K562 (cell line): ENCODE results near the gene FPR1. TPM values are rescaled to one million over a fixed set of nuclear protein-coding genes. Genes with fewer than 3 reads are reported as not detected.

Source experiments
- CBFA2T3 ChIP-seq: fragments of 450-650 bp; IDR thresholded peaks from 2 replicates; pipeline ENCODE4 v1.6.1; 2017
- CCNT2 ChIP-seq: IDR thresholded peaks from 2 replicates; pipeline ENCODE4 v1.6.1; 2011; ENCODE audit warnings: borderline replicate concordance, low read depth, mild to moderate bottlenecking, moderate library complexity, mixed read lengths, low read length; ENCODE audit not compliant: insufficient read length; ENCODE audit errors: extremely low read depth
- ESRRB ChIP-seq: fragments of 250-450 bp; sonication (Bioruptor Pico); IDR thresholded peaks from 2 replicates; pipeline ENCODE4 v1.5.0; 2020; ENCODE audit warnings: mild to moderate bottlenecking, moderate library complexity, borderline replicate concordance
- ETV1 ChIP-seq: fragments of 450-650 bp; conservative IDR thresholded peaks from 2 replicates; pipeline ENCODE4 v1.6.1; 2016; ENCODE audit warnings: missing genetic modification characterization, control low read depth, low read depth, missing compliant biosample characterization
- ETV6 ChIP-seq, 3 experiments: fragments of 150-350 bp in 1 of 3; sonication (generic) in 1 of 3; formaldehyde crosslinking in 1 of 3; IDR thresholded peaks; 2 replicates each; pipeline versions ENCODE4 v1.6.1 to v1.8.0; 2014 to 2022; ENCODE audit warnings: borderline replicate concordance in 2 of 3, low read depth in 2 of 3, antibody characterized with exemption in 1 of 3, low read length in 1 of 3, mild to moderate bottlenecking in 1 of 3, missing genetic modification reagents in 1 of 3
- FOXA1 ChIP-seq: fragments of 450-650 bp; IDR thresholded peaks from 2 replicates; pipeline ENCODE4 v1.6.1; 2016; ENCODE audit warnings: mild to moderate bottlenecking, borderline replicate concordance
- ILF3 ChIP-seq: fragments of 450-650 bp; IDR thresholded peaks from 2 replicates; pipeline ENCODE4 v1.6.1; 2018; ENCODE audit warnings: antibody characterized with exemption, mild to moderate bottlenecking, moderate library complexity, borderline replicate concordance
- LARP7 ChIP-seq: fragments of 450-650 bp; IDR thresholded peaks from 2 replicates; pipeline ENCODE4 v1.6.1; 2016
- LCOR ChIP-seq: sonication (generic); formaldehyde crosslinking; IDR thresholded peaks from 2 replicates; pipeline ENCODE4 v1.8.0; 2022; ENCODE audit warnings: mild to moderate bottlenecking, missing genetic modification reagents
- NR3C1 ChIP-seq: sonication (generic); formaldehyde crosslinking; IDR thresholded peaks from 2 replicates; pipeline ENCODE4 v1.8.1; 2022; ENCODE audit warnings: missing genetic modification reagents
- NR4A1 ChIP-seq, 2 experiments: fragments of 250-450 bp in 1 of 2; fragments of 450-650 bp in 1 of 2; sonication (Bioruptor Pico) in 1 of 2; IDR thresholded peaks; 2 replicates each; pipeline versions ENCODE4 v1.4.0 to v1.6.1; 2016 to 2020; ENCODE audit warnings: mild to moderate bottlenecking in 2 of 2, missing compliant biosample characterization in 1 of 2, missing genetic modification characterization in 1 of 2, moderate library complexity in 1 of 2
- PCBP1 ChIP-seq: fragments of 200-400 bp; formaldehyde crosslinking; IDR thresholded peaks from 2 replicates; pipeline ENCODE4 v1.6.1; 2018; ENCODE audit warnings: mild to moderate bottlenecking, low read depth, low read length; ENCODE audit not compliant: poor library complexity, severe bottlenecking
- PHF21A ChIP-seq: fragments of 450-650 bp; IDR thresholded peaks from 2 replicates; pipeline ENCODE4 v1.6.1; 2017; ENCODE audit warnings: low read depth, borderline replicate concordance
- PHF8 ChIP-seq: fragments of 200-600 bp; sonication (generic); IDR thresholded peaks from 2 replicates; pipeline ENCODE4 v1.6.1; 2012; ENCODE audit warnings: mixed run types, mild to moderate bottlenecking, inconsistent platforms, low read length, moderate library complexity, borderline replicate concordance
- ZNF12 ChIP-seq: sonication (generic); formaldehyde crosslinking; IDR thresholded peaks from 2 replicates; pipeline ENCODE4 v1.4.0; 2020; ENCODE audit warnings: mild to moderate bottlenecking, missing genetic modification reagents
- ZNF696 ChIP-seq: fragments of 250-450 bp; sonication (Bioruptor Pico); conservative IDR thresholded peaks from 2 replicates; pipeline ENCODE4 v1.4.0; 2020; ENCODE audit warnings: mild to moderate bottlenecking, moderate library complexity
- polyA plus RNA-seq, 8 experiments: library from polyadenylated mRNA; depleted of rRNA in 4 of 8; stranded (reverse) in 5 of 8; unstranded in 3 of 8; fragments of >200 nt; fragmentation: Nextera tagmentation in 2 of 8; fragmentation: Illumina TruSeq in 1 of 8; extraction: Ambion mirVana in 2 of 8; extraction: Trizol in 1 of 8; gene quantifications; 2 replicates each; pipeline versions ENCODE4 v1.2.1 to v1.2.3, GENCODE V29; 2011 to 2014; ENCODE audit warnings: inconsistent platforms in 1 of 8, missing spikeins in 1 of 8
- total RNA-seq, 7 experiments: library from RNA; depleted of rRNA in 6 of 7; stranded (reverse); fragments of >200 nt in 6 of 7; fragmentation: Illumina TruSeq in 2 of 7; extraction: Trizol in 2 of 7; gene quantifications; 2 replicates each; pipeline versions ENCODE4 v1.2.1 to v1.2.3, GENCODE V29; 2011 to 2021; ENCODE audit warnings: low replicate concordance in 1 of 7
- TF ChIP-seq, protein P1 (sequence below): fragments of 450-650 bp; IDR thresholded peaks from 2 replicates; pipeline ENCODE4 v1.6.1; 2016; ENCODE audit warnings: borderline replicate concordance
- TF ChIP-seq, protein P2 (sequence below): IDR thresholded peaks from 2 replicates; pipeline ENCODE4 v1.6.1; 2011; ENCODE audit not compliant: insufficient read length; ENCODE audit errors: extremely low read depth
- TF ChIP-seq, protein P3 (sequence below): fragments of 250-450 bp; sonication (Bioruptor Pico); IDR thresholded peaks from 2 replicates; pipeline ENCODE4 v1.5.0; 2021
- TF ChIP-seq, protein P4 (sequence below): IDR thresholded peaks from 2 replicates; pipeline ENCODE4 v1.6.1; 2016; ENCODE audit warnings: missing genetic modification characterization, missing compliant biosample characterization
- TF ChIP-seq, protein P5 (sequence below): sonication (generic); formaldehyde crosslinking; IDR thresholded peaks from 2 replicates; pipeline ENCODE4 v1.8.1; 2022; ENCODE audit warnings: missing genetic modification reagents

FPR1 gene
- total and polyA plus RNA-seq, 9 of the 15 experiments (the other 6 are each of a cell fraction or from before 2014, with no cell fraction given): 0.06 to 0.25 (median 0.14) TPM; not detected in 4

DNA sequence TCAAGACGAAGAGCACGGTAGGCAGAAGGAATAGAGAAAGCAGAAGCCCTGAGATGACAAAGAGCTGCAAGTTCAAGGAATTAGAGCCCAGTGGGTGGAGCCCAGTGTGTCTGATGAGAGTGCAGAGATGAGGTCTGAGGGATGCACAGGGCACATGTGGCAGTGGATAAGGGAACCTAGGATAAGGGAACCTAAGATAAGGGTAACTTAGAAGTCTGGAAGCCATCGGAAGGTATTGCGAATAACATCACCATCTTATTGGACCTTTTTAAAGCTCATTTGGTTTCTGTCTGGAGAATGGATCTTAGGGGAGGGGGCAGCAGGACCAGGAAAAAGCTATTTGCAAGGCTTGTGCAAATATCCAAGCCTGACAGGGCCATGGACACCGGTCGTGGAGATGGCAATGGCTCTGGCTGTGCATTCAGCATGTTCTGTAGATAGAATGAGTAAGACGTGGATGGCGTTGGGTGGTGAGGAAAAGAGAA, 44.6 kb upstream of the FPR1 start (continued):
- no peak for TF ChIP-seq NR4A1 (CRISPR knock-in tag; IDR thresholded peaks at IDR 0.05)
- TF ChIP-seq NR4A1 (tag; IDR thresholded peaks at IDR 0.05): peak; percentile 35; the same call in 1 of the 2 replicates
- TF ChIP-seq, protein P1, sequence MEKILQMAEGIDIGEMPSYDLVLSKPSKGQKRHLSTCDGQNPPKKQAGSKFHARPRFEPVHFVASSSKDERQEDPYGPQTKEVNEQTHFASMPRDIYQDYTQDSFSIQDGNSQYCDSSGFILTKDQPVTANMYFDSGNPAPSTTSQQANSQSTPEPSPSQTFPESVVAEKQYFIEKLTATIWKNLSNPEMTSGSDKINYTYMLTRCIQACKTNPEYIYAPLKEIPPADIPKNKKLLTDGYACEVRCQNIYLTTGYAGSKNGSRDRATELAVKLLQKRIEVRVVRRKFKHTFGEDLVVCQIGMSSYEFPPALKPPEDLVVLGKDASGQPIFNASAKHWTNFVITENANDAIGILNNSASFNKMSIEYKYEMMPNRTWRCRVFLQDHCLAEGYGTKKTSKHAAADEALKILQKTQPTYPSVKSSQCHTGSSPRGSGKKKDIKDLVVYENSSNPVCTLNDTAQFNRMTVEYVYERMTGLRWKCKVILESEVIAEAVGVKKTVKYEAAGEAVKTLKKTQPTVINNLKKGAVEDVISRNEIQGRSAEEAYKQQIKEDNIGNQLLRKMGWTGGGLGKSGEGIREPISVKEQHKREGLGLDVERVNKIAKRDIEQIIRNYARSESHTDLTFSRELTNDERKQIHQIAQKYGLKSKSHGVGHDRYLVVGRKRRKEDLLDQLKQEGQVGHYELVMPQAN: peak; percentile 46; the same call in 1 of the 2 replicates
- TF ChIP-seq LARP7: no peak
- TF ChIP-seq ILF3: no peak
- no peak for TF ChIP-seq PHF8
- TF ChIP-seq, protein P2, sequence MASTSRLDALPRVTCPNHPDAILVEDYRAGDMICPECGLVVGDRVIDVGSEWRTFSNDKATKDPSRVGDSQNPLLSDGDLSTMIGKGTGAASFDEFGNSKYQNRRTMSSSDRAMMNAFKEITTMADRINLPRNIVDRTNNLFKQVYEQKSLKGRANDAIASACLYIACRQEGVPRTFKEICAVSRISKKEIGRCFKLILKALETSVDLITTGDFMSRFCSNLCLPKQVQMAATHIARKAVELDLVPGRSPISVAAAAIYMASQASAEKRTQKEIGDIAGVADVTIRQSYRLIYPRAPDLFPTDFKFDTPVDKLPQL: no peak
- no peak for TF ChIP-seq PCBP1
- TF ChIP-seq ETV6 (IDR thresholded peaks at IDR 0.05; ENCODE audit: borderline replicate concordance in 1 of 2, low read depth in 2 of 2, low read length in 1 of 2): no peak
- TF ChIP-seq ETV6 (CRISPR knock-in tag; IDR thresholded peaks at IDR 0.05; ENCODE audit: borderline replicate concordance): no peak
- TF ChIP-seq ETV1: 0 out of 2 replicates have a peak, but pooled peaks have one; percentile 27
- no peak; the same call in 1 of the 2 replicates for TF ChIP-seq ESRRB (CRISPR knock-in tag)
- TF ChIP-seq, protein P3, sequence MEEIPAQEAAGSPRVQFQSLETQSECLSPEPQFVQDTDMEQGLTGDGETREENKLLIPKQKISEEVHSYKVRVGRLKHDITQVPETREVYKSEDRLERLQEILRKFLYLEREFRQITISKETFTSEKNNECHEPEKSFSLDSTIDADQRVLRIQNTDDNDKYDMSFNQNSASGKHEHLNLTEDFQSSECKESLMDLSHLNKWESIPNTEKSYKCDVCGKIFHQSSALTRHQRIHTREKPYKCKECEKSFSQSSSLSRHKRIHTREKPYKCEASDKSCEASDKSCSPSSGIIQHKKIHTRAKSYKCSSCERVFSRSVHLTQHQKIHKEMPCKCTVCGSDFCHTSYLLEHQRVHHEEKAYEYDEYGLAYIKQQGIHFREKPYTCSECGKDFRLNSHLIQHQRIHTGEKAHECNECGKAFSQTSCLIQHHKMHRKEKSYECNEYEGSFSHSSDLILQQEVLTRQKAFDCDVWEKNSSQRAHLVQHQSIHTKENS (CRISPR knock-in tag): no peak
- no peak for TF ChIP-seq ZNF12 (CRISPR knock-in tag)
- TF ChIP-seq PHF21A: no peak
- TF ChIP-seq CBFA2T3: peak; percentile 96
- TF ChIP-seq, protein P4, sequence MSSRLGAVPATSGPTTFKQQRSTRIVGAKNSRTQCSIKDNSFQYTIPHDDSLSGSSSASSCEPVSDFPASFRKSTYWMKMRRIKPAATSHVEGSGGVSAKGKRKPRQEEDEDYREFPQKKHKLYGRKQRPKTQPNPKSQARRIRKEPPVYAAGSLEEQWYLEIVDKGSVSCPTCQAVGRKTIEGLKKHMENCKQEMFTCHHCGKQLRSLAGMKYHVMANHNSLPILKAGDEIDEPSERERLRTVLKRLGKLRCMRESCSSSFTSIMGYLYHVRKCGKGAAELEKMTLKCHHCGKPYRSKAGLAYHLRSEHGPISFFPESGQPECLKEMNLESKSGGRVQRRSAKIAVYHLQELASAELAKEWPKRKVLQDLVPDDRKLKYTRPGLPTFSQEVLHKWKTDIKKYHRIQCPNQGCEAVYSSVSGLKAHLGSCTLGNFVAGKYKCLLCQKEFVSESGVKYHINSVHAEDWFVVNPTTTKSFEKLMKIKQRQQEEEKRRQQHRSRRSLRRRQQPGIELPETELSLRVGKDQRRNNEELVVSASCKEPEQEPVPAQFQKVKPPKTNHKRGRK: no peak
- TF ChIP-seq, protein P5, sequence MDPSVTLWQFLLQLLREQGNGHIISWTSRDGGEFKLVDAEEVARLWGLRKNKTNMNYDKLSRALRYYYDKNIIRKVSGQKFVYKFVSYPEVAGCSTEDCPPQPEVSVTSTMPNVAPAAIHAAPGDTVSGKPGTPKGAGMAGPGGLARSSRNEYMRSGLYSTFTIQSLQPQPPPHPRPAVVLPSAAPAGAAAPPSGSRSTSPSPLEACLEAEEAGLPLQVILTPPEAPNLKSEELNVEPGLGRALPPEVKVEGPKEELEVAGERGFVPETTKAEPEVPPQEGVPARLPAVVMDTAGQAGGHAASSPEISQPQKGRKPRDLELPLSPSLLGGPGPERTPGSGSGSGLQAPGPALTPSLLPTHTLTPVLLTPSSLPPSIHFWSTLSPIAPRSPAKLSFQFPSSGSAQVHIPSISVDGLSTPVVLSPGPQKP: no peak
- TF ChIP-seq NR3C1 (CRISPR knock-in tag): no peak
- TF ChIP-seq CCNT2: peak; percentile 72
- no peak for TF ChIP-seq ZNF696
- peak; percentile 42; the same call in 1 of the 2 replicates for TF ChIP-seq LCOR
- no peak for TF ChIP-seq FOXA1
